GM11168 (cell line): ENCODE results near the gene ASB10.

Experiments used
- in situ Hi-C: fragments of 300-500 bp; cut with MboI; formaldehyde crosslinking; loops from one replicate; pipeline ENCODE4 v1.12.0; 2022; ENCODE audit warnings: low sequenced_read_pairs; ENCODE audit not compliant: unreplicated experiment

ASB10 gene

GRCh38 chr7:151128144-151128543 lies 58.9 kb downstream of the ASB10 start:
- in situ Hi-C loops: no loop called here

DNA sequence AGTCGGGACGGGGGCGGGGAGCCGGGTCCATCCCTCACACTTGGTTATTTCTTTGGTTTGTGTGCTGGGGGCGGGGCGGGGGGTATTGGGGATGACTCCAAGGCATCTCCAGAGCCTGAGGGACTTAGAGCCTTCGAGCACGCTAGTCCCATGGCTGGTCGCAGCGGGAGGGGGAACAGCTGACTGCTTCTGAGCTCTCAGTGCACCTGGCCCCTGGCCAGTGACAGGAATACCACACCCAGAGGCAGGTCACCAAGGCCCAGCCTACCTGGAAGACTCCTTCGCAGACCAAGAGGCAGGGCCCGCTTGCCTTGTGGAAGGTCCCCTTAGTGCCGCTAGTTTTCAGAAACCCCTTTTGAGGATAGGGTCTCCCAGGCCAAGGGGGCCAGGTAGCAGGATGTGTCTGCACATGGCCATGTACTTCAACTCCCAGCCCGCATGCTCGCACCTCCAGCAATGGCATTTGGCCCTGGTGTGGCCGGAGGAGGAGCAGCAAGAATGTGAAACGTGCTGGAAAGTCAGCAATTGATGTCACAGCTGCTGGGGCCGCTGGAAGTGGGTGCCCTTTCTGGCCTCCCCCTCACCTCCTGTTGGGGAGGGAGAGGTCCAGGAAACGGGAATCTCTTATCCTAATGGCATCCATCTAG lies 60.4 kb downstream of the ASB10 start:
- in situ Hi-C loops: no loop called here

DNA sequence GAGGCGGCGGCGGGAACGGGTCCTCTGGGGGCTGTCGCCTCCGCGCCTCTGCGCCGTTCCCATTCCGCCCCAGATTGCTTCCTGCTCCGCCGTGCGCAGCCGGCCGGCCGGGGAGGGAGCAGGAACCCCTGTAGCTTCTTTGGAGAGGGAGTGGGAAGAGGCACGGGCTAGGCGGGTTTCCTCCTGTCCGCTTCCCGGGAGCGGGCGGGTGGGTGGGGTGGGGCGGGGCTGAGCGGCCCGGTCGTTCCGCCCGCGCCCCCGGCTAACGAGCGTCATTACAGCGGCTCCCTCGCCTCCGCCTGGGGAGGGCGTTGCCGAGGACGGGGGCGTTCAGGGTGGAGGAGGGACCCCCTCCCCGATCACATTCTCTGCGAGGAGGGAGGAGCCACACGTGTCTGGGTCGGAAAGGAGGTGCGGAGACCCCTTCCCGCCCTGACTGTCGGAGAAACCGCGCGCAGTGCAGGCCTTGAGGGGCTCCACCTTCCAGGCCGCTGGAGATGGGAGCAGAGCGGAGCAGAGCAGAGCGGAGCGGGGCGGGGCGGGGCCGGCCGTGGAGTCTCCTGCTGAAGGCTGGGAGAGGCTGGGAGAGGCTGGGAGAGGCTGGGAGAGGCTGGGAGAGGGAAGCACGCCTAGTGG lies 61.1 kb downstream of the ASB10 start:
- in situ Hi-C loops: no loop called here
